CD4-positive, CD25-positive, alpha-beta regulatory T cell (primary cell): ENCODE measurements around the gene ALDH16A1. TPM values are rescaled to one million over a fixed set of nuclear protein-coding genes. Genes with fewer than 3 reads are reported as not detected.

Experiments
- ATAC-seq, 2 donors: fragments of 150-1000 bp; cut with Tn5 transposase; one replicate each; pipeline ENCODE4 v1.10.0; 2021; ENCODE audit warnings: low read depth in 2 of 2, moderate number of reproducible peaks in 2 of 2, moderate library complexity in 1 of 2
- DNase-seq, 3 donors: peaks; one replicate each; pipeline versions ENCODE4 v3.0.0 to v3.0.0-alpha.2; 2012 to 2022; ENCODE audit warnings: mixed read lengths in 1 of 3
- H3K27ac ChIP-seq: one replicate; pipeline ENCODE4 v1.7.0; 2013; ENCODE audit warnings: mild to moderate bottlenecking, low read length; ENCODE audit not compliant: insufficient read depth, poor library complexity, severe bottlenecking
- H3K27me3 ChIP-seq: one replicate; pipeline ENCODE4 v1.7.0; 2013; ENCODE audit warnings: low read length; ENCODE audit not compliant: control insufficient read depth, insufficient read depth
- H3K36me3 ChIP-seq: one replicate; pipeline ENCODE4 v1.7.0; 2013; ENCODE audit warnings: mild to moderate bottlenecking, low read length, moderate library complexity; ENCODE audit not compliant: control insufficient read depth, insufficient read depth
- H3K4me1 ChIP-seq: 2 replicates; pipeline ENCODE4 v1.7.0; 2013; ENCODE audit warnings: mild to moderate bottlenecking, low read length; ENCODE audit not compliant: insufficient read depth, control insufficient read depth, poor library complexity, severe bottlenecking
- H3K4me3 ChIP-seq: one replicate; pipeline ENCODE4 v1.7.0; 2013; ENCODE audit warnings: low read depth, mild to moderate bottlenecking, low read length, moderate library complexity
- H3K9me3 ChIP-seq, 2 experiments: 1 replicate in 1 of 2; 2 replicates in 1 of 2; pipeline ENCODE4 v1.7.0; 2013; ENCODE audit warnings: low read length in 2 of 2, mild to moderate bottlenecking in 1 of 2, moderate library complexity in 1 of 2; ENCODE audit not compliant: control insufficient read depth in 2 of 2
- H3K27ac Mint-ChIP-seq, 3 donors: one replicate each; pipeline ENCODE4 v1.8.0; 2020 to 2022; ENCODE audit warnings: mild to moderate bottlenecking in 3 of 3, mixed read lengths in 3 of 3, moderate library complexity in 2 of 3
- H3K27me3 Mint-ChIP-seq: one replicate; pipeline ENCODE4 v1.8.0; 2022; ENCODE audit warnings: mild to moderate bottlenecking, mixed read lengths
- H3K36me3 Mint-ChIP-seq: one replicate; pipeline ENCODE4 v1.8.0; 2020; ENCODE audit warnings: mixed read lengths
- H3K4me1 Mint-ChIP-seq, 4 donors: one replicate each; pipeline ENCODE4 v1.8.0; 2020 to 2022; ENCODE audit warnings: mixed read lengths in 4 of 4, mild to moderate bottlenecking in 1 of 4
- H3K4me3 Mint-ChIP-seq, 4 donors: one replicate each; pipeline ENCODE4 v1.8.0; 2020 to 2022; ENCODE audit warnings: mild to moderate bottlenecking in 4 of 4, mixed read lengths in 4 of 4, moderate library complexity in 3 of 4
- H3K9me3 Mint-ChIP-seq, 7 donors: one replicate each; pipeline ENCODE4 v1.8.0; 2020 to 2022; ENCODE audit warnings: mixed read lengths in 7 of 7, mild to moderate bottlenecking in 3 of 7, moderate library complexity in 2 of 7
- polyA plus RNA-seq, 4 donors: library from polyadenylated mRNA; unstranded; fragments of 300-500 nt; fragmentation: Illumina TruSeq; gene quantifications; one replicate each; pipeline ENCODE4 v1.2.3, GENCODE V29; 2021
- total RNA-seq: library from RNA; stranded (reverse); gene quantifications from one replicate; pipeline ENCODE4 v1.2.3, GENCODE V29; 2022

ALDH16A1 gene
- total and polyA plus RNA-seq, 5 donors from 2014 or later: 32.7 to 47.1 (median 42.2) TPM

- no peak for ATAC-seq
- peaks cover 39% of the 10 kb centered on the region for H3K4me1 ChIP-seq
- DNase-seq: no peak
- peak overlapping the region; percentile 62 to 90 (median 88) for H3K27ac Mint-ChIP-seq
- no peak overlapping the region for H3K27ac ChIP-seq
- H3K4me3 Mint-ChIP-seq: no peak overlapping the region
- no peaks in the 10 kb centered on the region for H3K36me3 ChIP-seq
- H3K36me3 Mint-ChIP-seq: no peaks in the 10 kb centered on the region
- peaks cover 0 to 2% (median 0%) of the 10 kb centered on the region in 7 donors for H3K9me3 Mint-ChIP-seq
- H3K27me3 Mint-ChIP-seq: peaks cover 9% of the 10 kb centered on the region
- no peaks in the 10 kb centered on the region for H3K27me3 ChIP-seq
- peaks cover 7 to 53% (median 35%) of the 10 kb centered on the region in 4 donors for H3K4me1 Mint-ChIP-seq
- no peaks in the 10 kb centered on the region for H3K9me3 ChIP-seq
- H3K4me3 ChIP-seq: no peak overlapping the region
Observed at GRCh38 chr19:49411681-49412326, 41.2 kb upstream of the ALDH16A1 start.

GRCh38 chr19:49413348-49413747 lies 39.7 kb upstream of the ALDH16A1 start:
- Histone ChIP-seq H3K4me1 (peaks cover 33% of the 10 kb centered on the region), H3K27me3 (no peaks in the 10 kb centered on the region), H3K27ac (no peak overlapping the region), H3K36me3 (no peaks in the 10 kb centered on the region), H3K9me3 (no peaks in the 10 kb centered on the region), H3K4me3 (no peak overlapping the region)
- H3K27me3 Mint-ChIP-seq: peaks cover 18% of the 10 kb centered on the region
- no peak for DNase-seq
- H3K4me3 Mint-ChIP-seq: no peak overlapping the region
- H3K27ac Mint-ChIP-seq: no peak overlapping the region
- H3K9me3 Mint-ChIP-seq: peaks cover 0 to 2% (median 0%) of the 10 kb centered on the region in 7 donors
- no peaks in the 10 kb centered on the region for H3K36me3 Mint-ChIP-seq
- ATAC-seq: no peak
- H3K4me1 Mint-ChIP-seq: peaks cover 7 to 41% (median 28%) of the 10 kb centered on the region in 4 donors

GRCh38 chr19:49414256-49414655 lies 38.8 kb upstream of the ALDH16A1 start:
- no peaks in the 10 kb centered on the region for H3K36me3 Mint-ChIP-seq

DNA sequence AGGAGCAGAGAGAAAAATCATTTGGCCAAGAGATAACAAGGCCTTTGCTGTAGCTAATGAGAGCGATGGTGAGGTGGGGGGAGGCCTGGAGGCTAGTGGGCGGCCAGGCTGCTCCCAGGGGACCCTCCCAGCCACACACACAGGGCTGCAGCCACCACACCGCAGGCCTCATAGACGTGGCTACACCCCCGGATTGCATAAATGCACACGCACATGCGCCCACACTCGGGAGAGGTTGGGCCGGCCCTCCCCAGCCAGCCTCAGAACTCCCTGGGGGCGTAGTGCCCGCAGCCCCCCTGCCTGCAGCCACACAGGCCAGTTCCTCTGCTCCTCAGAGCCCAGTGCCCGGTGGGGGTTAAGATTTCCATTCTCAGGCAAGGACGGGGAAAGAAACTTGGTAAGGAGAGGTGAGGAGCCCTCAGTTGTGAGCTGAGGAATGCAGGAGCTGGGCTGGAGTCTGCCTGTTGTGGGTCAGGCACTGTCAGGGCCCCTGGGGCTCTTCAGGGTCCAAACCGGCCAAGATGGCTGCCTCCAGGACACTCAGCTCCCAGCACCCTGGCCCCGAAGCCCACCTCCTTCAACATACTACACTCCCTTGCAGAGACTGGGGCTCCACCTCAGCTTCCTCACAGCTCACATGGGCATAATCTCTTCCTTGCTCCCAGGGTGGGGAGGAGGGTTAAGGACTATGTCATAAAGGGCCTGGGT lies 37.8 kb upstream of the ALDH16A1 start:
- peaks cover 14% of the 10 kb centered on the region for H3K4me1 ChIP-seq
- no peak overlapping the region for H3K27ac ChIP-seq
- no peaks in the 10 kb centered on the region for H3K9me3 ChIP-seq
- Mint-ChIP-seq H3K4me3 (peak overlapping the region in 1 of 4 donors; percentile 9), H3K36me3 (no peaks in the 10 kb centered on the region), H3K4me1 (peaks cover under 1 to 25% (median 12%) of the 10 kb centered on the region in 4 donors), H3K9me3 (peaks cover 0 to 2% (median 0%) of the 10 kb centered on the region in 7 donors), H3K27me3 (peaks cover 36% of the 10 kb centered on the region), H3K27ac (peak overlapping the region in 1 of 3 donors; percentile 38)
- H3K27me3 ChIP-seq: peaks cover 10% of the 10 kb centered on the region
- no peak for DNase-seq
- no peak overlapping the region for H3K4me3 ChIP-seq
- no peaks in the 10 kb centered on the region for H3K36me3 ChIP-seq
- no peak for ATAC-seq

More at GRCh38 chr19:49414256-49414655, 38.8 kb upstream of the ALDH16A1 start:
- Mint-ChIP-seq H3K27ac (peak overlapping the region in 1 of 3 donors; percentile 67), H3K4me1 (peaks cover 7 to 31% (median 22%) of the 10 kb centered on the region in 4 donors), H3K27me3 (peaks cover 26% of the 10 kb centered on the region), H3K9me3 (peaks cover 0 to 2% (median 0%) of the 10 kb centered on the region in 7 donors), H3K4me3 (no peak overlapping the region)
- Histone ChIP-seq H3K36me3 (no peaks in the 10 kb centered on the region), H3K4me1 (peaks cover 24% of the 10 kb centered on the region), H3K4me3 (no peak overlapping the region), H3K27me3 (peaks cover 6% of the 10 kb centered on the region), H3K27ac (no peak overlapping the region), H3K9me3 (no peaks in the 10 kb centered on the region)
- ATAC-seq (no peak), DNase-seq (no peak)

DNA sequence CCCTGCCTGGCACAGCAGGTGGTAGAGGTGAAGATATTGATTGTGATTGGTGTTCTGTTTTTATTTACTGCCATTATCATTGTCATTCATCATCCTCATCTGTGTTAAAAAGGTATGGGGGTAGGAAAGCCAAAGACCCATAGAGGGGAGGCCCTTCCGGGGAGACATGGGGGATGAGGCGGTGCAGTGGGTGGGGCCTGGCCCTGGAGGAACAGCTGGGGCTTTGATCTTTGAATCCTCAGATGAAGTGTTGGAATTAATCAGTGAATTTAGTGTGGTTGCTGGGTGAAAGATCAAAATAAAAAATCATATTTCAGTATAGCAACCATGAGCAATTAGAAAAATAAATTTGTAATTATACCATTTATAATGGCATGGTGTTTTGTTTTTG lies 37.2 kb upstream of the ALDH16A1 start:
- Mint-ChIP-seq H3K36me3 (no peaks in the 10 kb centered on the region), H3K27me3 (peaks cover 41% of the 10 kb centered on the region), H3K4me3 (peak overlapping the region in 1 of 4 donors; percentile 9), H3K27ac (no peak overlapping the region), H3K4me1 (peaks cover 0 to 27% (median 11%) of the 10 kb centered on the region in 4 donors), H3K9me3 (peaks cover 0 to 2% (median 0%) of the 10 kb centered on the region in 7 donors)
- Histone ChIP-seq H3K36me3 (no peaks in the 10 kb centered on the region), H3K9me3 (no peaks in the 10 kb centered on the region), H3K4me1 (peaks cover 14% of the 10 kb centered on the region), H3K27me3 (peaks cover 14% of the 10 kb centered on the region), H3K4me3 (no peak overlapping the region), H3K27ac (no peak overlapping the region)
- DNase-seq: no peak
- ATAC-seq: no peak

DNA sequence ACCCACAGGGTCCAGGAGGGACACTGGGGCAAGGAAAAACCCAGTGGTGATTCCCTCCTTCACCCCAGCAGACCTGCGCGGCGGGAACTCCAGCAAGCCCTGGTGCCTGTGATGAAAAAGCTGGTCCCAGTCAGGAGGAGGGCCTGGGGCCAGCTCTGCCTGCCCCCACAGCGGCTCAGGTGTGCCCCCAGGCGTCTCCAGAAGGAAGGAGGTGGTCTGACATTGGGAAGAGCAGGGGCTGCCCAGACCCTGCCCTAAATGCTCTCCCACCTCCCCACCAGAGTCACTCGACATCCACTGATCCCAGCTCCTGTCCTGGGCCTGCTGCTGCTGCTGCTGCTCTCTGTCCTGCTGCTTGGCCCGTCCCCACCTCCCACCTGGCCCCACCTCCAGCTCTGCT lies 35.9 kb upstream of the ALDH16A1 start:
- no peak for DNase-seq
- peaks cover 25% of the 10 kb centered on the region for H3K27me3 ChIP-seq
- no peak overlapping the region for H3K4me3 Mint-ChIP-seq

GRCh38 chr19:49418511-49418910 lies 34.5 kb upstream of the ALDH16A1 start:
- H3K4me3 Mint-ChIP-seq: no peak overlapping the region
- Histone ChIP-seq H3K4me1 (peaks cover 22% of the 10 kb centered on the region), H3K9me3 (no peaks in the 10 kb centered on the region), H3K27me3 (peaks cover 29% of the 10 kb centered on the region), H3K4me3 (no peak overlapping the region), H3K36me3 (no peaks in the 10 kb centered on the region), H3K27ac (no peak overlapping the region)
- ATAC-seq: no peak
- peaks cover 1 to 34% (median 16%) of the 10 kb centered on the region in 4 donors for H3K4me1 Mint-ChIP-seq
- H3K9me3 Mint-ChIP-seq: peaks cover 0 to 5% (median 0%) of the 10 kb centered on the region in 7 donors
- no peak for DNase-seq
- peaks cover 66% of the 10 kb centered on the region for H3K27me3 Mint-ChIP-seq
- no peak overlapping the region for H3K27ac Mint-ChIP-seq
- peaks cover 5% of the 10 kb centered on the region for H3K36me3 Mint-ChIP-seq

More for the DNA sequence above, 35.9 kb upstream of the ALDH16A1 start:
- Mint-ChIP-seq H3K27me3 (peaks cover 54% of the 10 kb centered on the region), H3K36me3 (no peaks in the 10 kb centered on the region), H3K27ac (no peak overlapping the region), H3K4me1 (peaks cover 0 to 26% (median 9%) of the 10 kb centered on the region in 4 donors), H3K9me3 (peaks cover 0 to 5% (median 0%) of the 10 kb centered on the region in 7 donors)
- ATAC-seq: no peak
- H3K4me3 ChIP-seq: no peak overlapping the region
- H3K4me1 ChIP-seq: peaks cover 11% of the 10 kb centered on the region
- no peaks in the 10 kb centered on the region for H3K9me3 ChIP-seq
- no peaks in the 10 kb centered on the region for H3K36me3 ChIP-seq
- H3K27ac ChIP-seq: no peak overlapping the region
